22Rv1 (cell line): ENCODE data around the gene PRKCB.
"Not testable (repeated sequence)": the region's sequence is repeated elsewhere in the genome, so short reads cannot be mapped to it uniquely, and the experiment has no call there.

Experiments used
- H3K27ac ChIP-seq: fragments of 450-650 bp; 2 replicates; pipeline ENCODE4 v1.5.1; 2017
- CTCF ChIP-seq: fragments of 450-650 bp; IDR thresholded peaks from 2 replicates; pipeline ENCODE4 v1.5.1; 2017; ENCODE audit warnings: mild to moderate bottlenecking
- ZFX ChIP-seq: fragments of 450-650 bp; IDR thresholded peaks from 2 replicates; pipeline ENCODE4 v1.6.1; 2017; ENCODE audit warnings: antibody characterized with exemption, borderline replicate concordance

PRKCB gene

GRCh38 chr16:24013864-24014645 lies 178.3 kb downstream of the PRKCB start:
- TF ChIP-seq CTCF (no peak), ZFX (no peak)
- H3K27ac ChIP-seq: no peak overlapping the region

- H3K27ac ChIP-seq: not testable (repeated sequence)
These were observed 179.2 kb downstream of the PRKCB start for GRCh38 chr16:24014955-24015354.

GRCh38 chr16:24015923-24016322 lies 180.1 kb downstream of the PRKCB start:
- no peak for TF ChIP-seq ZFX
- no peak for TF ChIP-seq CTCF

GRCh38 chr16:24018485-24018884 lies 182.7 kb downstream of the PRKCB start:
- H3K27ac ChIP-seq: no peak overlapping the region
- TF ChIP-seq CTCF (no peak), ZFX (no peak)

More at GRCh38 chr16:24015923-24016322, 180.1 kb downstream of the PRKCB start:
- no peak overlapping the region for H3K27ac ChIP-seq

GRCh38 chr16:24022797-24023196 lies 187.0 kb downstream of the PRKCB start:
- no peak for TF ChIP-seq CTCF
- no peak for TF ChIP-seq ZFX
- no peak overlapping the region for H3K27ac ChIP-seq

GRCh38 chr16:24023621-24024020 lies 187.8 kb downstream of the PRKCB start:
- TF ChIP-seq ZFX (no peak), CTCF (no peak)
- H3K27ac ChIP-seq: no peak overlapping the region

GRCh38 chr16:24024971-24025370 lies 189.2 kb downstream of the PRKCB start:
- no peak overlapping the region for H3K27ac ChIP-seq
- no peak for TF ChIP-seq CTCF
- TF ChIP-seq ZFX: no peak

- no peak overlapping the region for H3K27ac ChIP-seq
- no peak for TF ChIP-seq ZFX
- TF ChIP-seq CTCF: no peak
These were observed 191.7 kb downstream of the PRKCB start for GRCh38 chr16:24027466-24027865.

GRCh38 chr16:24029841-24030240 lies 194.1 kb downstream of the PRKCB start:
- not testable (repeated sequence) for H3K27ac ChIP-seq
